Activated CD4-positive, alpha-beta T cell treated with anti-CD3 and anti-CD28 coated beads for 48 hours (primary cell): Measurements from ENCODE around the gene ORC4.
"Not testable (repeated sequence)": the region's sequence is repeated elsewhere in the genome, so short reads cannot be mapped to it uniquely, and the experiment has no call there.

Experiments
- DNase-seq: peaks from one replicate; pipeline ENCODE4 v3.0.0-alpha.2; 2020

Gene ORC4

DNA sequence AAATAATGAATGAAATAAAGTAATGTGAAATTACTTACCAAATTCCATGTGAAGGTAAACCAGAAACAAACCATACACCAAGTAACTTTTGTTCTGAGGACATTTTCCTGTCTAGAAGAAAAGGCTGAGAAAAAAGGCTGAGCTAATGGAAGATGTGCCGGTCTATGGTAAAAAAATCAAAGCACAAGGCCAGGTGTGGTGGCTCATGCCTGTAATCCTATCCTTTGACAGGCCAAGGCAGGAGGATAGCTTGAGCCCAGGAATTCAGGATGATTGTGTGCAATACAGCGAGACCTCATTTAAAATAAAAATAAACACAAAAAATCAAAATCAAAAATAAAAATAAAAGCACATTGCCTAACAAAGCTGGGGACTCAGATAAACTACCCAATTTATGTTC, 6.7 kb downstream of the ORC4 start:
- DNase-seq = no peak

DNA sequence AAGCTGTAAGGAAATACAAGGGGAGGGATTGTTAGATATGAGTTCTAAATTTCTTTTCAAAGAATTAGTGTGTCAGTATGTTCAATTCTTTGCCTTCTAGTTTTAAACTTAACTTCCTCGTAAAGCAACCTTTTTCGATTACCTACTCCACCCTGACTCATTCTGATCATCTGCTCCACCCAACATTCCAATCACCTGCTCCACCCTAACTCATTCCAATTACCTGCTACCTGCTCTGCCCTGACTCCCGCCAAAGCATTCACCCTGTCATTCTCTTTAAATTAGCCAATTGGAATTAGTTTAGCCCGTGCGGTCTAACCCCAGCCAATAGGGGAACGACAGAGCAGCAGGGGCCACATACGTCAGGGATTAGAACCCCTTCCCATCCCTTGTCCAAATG, 12.1 kb downstream of the ORC4 start:
- DNase-seq = not testable (repeated sequence)

DNA sequence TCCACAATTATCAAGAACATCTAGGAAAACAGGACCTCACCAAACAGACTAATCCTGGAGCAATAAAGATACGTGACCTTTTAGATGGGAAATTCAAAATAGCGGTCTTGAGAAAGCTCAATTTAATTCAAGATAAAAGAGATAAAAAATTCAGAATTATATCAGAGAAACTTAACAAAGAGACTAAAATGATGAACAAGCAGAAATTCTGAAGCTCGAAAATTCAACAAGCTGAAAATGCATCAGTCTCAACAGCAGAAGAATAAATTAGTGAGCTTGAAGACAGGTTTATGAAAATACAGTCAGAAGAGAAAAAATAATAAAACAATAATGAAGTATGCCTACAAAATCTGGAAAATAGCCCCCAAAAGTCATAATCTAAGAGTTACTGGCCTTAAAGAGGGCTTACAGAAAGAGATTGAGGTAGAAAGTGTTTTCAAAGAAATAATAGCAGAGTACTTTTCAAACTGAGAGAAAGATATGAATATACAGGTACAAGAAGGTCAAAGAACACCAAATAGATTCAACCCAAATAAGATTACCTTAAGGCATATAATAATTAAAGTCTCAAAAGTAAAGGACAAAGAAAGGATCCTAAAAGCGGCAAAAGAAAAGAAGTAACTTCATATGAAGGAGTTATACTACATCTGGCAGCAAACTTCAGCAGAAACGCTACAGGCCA, 13.2 kb downstream of the ORC4 start:
- no peak for DNase-seq

DNA sequence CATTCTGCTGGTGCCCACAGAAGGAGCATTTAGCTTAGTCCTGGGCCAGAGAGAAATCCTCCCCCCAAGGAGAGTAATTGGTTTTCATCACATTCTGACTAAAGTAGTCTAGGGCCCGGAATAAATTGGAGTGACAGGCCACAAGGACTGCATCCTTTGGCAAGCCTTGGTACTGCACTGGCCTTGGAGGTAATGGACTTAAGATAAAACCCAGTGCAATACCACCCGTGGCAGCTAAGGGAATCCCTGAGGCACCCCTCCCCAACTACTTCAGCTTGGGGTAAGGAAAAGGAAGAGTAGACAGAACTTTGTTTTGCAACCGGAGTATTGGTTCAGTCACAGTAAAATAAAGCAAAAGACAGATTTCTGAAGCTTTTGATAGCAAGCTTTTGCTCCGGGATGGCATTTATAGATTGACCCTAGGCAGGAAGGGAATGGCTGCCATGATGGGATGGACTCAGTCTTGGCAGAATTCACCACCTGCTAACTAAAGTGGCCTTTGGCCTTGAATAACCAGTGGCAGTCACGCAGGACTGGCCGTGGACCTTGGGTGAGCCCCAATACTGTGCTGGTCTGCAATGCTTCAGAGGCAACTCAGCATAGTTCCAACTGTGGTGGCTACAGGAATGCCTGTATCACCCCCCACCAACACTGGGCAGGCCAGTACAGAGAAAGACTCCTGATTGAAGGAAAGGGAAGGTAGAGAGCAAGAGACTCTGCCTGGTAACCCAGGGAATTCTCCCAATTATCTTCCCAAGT, 14.1 kb downstream of the ORC4 start:
- no peak for DNase-seq

DNA sequence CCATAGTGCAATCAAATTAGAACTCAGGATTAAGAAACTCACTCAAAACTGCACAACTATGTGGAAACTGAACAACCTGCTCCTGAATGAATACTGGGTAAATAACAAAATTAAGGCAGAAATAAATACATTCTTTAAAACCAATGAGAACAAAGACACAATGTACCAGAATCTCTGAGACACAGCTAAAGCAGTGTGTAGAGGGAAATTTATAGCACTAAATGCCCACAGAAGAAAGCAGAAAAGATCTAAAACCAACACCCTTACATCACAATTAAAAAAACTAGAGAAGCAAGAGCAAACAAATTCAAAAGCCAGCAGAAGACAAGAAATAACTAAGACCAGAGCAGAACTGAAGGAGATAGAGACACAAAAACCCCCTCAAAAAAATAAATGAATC, 18.1 kb downstream of the ORC4 start:
- not testable (repeated sequence) for DNase-seq

DNA sequence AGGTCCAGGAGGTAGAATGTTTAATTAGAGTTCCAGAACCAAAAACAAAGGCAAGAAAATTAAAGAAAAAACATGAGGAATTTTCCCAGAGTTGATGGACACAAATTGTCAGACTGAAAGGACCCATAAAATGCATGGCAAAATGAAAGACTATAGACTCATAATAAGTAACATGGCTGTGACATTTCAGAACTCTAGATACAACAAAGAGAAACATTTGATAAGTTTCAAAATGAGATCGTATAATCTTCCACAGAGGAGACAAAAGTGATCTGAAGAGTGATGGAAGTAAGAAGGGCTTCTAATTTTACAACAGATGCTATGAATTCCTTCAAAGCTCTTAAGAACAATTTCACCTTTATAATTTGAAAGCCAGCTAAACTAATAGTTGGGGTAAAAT, 20.4 kb downstream of the ORC4 start:
- no peak for DNase-seq

DNA sequence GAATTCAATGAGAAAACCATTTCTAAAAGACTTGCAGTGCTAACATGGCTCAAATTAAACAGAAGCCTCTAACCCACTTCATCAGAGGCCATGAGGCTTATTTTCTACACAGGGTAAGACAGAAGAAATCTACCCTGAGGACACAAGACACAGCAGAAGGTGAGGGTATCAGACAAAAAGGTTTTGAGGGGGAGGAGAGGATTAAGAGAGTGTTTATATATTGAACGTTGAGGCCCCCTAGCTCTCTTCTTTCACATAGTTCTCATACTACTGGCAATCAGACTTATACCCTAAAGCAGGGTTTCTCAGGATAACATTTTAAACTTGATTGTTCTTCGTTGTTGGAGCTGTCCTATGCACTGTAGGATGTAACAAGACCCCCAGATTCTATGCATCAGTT, 21.4 kb downstream of the ORC4 start:
- DNase-seq = no peak

DNA sequence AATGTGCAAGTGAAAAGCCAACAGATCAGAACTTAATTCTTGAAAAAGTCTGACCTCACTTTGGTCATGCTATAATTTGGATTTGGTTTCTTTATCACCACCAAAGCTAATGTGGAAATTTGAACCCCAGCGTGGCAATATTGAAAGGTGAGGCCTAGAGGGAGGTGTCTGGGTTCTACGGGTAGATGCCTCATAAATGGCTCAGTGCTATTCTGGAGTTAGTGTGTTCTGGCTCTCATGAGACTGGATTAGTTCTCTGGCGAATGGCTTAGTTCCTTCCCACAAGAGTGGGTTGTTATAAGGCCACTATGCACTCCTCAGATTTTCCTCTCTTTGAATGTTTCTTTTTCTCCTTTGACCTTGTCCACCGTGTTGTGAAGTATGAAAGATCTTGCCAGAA, 22.3 kb downstream of the ORC4 start:
- no peak for DNase-seq

DNA sequence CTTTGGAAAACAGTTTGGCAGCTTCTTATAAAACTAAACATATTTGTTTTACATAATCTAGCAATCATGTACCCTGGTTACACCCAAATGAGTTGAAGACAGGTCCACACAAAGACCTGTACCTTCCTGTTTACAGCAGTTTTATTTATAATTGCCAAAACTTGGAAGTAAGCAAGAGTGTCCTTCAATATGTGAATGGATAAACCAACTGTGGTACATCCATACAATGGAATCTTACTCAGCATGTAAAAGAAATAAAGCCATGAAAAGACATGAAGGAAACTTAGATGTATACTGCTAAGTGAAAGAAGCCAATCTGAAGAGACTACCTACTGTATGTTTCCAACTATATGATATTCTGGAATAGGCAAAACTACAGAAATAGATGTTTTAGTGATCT, 23.7 kb downstream of the ORC4 start:
- DNase-seq = no peak

DNA sequence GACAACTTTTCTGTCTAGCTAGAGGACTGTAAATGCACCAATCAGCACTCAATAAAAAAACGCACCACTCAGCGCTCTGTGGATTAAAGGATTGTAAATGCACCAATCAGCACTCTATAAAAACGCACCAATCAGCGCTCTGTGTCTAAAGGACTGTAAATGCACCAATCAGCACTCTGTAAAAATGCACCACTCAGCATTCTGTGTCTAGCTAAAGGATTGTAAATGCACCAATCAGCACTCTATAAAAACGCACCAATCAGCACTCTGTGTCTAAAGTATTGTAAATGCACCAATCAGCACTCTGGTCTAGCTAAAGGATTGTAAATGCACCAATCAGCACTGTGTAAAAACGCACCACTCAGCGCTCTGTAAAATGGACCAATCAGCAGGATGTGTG, 25.6 kb downstream of the ORC4 start:
- DNase-seq = not testable (repeated sequence)

DNA sequence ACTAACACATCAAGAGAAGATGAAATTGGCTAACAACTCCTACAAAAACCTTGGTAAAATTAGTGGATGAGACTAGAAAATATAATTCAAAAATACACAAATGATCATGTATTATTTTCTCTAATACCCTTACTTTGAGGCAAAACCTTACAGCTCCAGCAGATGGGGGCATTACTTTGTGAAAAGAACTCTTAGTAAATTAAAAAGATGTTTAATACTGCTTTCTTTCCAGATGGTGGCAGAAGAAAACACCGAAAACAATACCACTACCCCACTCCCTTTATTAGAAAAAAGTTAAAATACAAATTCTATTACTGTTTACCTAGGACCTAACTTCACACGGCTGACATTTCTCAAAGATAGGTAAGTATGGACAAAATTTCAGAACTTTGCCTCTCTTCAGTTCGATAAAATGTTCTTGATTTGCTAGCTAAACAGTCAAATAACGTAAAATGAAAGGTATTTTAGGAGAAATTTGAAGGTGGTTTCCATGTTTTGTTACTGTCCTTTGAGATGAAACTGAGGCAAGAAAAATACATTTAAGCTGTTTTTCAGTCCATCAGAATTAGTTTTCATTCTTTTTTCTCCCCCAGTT, 30.6 kb downstream of the ORC4 start:
- DNase-seq = no peak

DNA sequence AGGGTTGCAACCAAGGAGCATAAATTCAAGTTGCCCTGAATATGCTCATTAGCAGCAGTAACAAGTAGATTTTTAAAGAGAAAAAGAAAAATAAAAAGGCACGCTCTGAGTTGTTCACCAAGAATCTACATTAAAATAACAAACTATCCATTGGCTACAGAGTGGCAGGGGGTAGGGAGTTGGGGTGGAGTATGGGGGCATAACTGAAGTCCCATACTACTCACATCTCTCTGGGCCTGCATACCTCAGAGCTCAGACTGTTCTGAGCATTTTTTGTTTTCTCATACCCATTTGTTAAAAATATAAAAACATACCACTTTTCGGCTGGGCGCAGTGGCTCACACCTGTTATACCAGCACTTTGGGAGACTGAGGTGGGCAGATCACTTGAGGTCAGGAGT, 31.4 kb downstream of the ORC4 start:
- DNase-seq = no peak

DNA sequence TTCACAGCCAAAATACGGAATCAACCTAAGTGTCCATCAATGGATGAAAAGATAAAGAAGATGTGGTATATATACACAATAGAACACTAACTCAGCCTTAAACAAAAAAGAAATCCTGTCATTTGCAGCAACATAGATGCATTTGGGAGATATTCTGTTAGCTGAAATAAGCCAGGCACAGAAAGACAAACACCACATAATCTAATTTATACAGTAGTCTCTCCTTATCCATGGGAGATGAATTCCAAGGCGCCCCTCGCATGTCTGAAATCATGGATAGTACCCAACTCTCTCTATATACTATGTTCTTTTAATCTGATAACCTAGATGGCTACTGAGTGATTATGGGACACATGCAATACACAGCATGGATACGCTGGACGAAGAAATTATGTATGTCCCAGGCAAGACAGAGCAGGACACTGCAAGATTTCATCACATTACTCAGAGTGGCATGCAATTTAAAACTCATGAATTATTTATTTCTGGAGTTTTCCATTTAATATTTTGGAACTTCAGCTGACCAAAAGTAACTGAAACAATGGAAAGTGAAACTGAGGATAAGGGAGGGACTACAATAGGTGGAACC, 39.5 kb downstream of the ORC4 start:
- no peak for DNase-seq

DNA sequence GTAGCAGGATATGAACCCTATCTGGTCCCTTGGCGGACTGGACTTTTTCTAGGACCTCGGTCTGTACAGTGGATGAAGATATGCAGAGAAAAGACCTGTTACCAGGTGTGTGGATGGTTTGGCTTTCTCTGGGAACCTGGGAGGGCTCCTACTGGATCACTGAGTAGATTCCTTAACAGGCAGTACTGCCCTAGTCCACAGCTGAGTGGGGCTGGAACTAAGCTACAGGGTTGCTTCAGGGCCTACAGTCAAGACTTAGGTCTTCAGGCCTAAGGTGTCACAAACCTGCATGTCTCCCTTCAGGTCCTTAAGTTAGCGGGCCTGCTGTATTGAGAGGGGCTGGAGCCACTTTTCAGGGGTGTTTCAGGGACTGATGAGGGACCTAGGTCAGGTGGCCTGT, 42.9 kb downstream of the ORC4 start:
- DNase-seq = no peak

DNA sequence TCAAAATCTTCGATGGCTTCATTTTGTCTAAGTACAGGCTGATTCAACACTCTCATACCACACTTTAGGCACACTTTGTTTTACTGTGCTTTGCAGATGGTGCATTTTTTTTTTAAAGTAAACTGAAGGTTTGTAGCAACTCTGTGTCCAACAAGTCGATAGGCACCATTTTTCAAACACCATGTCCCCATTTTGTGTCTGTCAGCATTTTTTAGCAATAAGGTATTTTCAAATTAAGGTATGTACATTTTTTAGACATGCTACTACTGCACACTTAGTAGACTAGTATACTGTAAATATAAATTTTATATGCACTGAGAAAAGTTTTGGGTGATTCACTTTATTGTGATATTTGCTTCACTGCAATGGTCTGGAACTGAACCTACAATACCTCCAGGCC, 44.4 kb downstream of the ORC4 start:
- DNase-seq = no peak

DNA sequence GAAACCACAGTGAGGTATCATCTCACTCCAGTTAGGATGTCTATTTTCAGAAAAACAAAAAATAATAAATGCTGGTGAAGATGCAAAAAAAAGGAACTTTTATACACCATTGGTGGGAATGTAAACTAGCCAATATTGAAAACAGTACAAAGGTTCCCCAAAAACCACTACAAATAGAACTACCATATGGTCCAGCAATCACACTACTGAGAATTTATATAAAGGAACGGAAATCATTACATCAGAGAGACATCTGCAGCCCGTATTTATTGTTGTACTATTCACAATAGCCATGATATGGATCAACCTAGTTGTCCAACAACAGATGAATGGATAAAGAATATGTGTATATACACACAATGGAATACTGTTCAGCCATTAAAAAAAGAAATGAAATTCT, 52.0 kb downstream of the ORC4 start:
- DNase-seq = no peak

DNA sequence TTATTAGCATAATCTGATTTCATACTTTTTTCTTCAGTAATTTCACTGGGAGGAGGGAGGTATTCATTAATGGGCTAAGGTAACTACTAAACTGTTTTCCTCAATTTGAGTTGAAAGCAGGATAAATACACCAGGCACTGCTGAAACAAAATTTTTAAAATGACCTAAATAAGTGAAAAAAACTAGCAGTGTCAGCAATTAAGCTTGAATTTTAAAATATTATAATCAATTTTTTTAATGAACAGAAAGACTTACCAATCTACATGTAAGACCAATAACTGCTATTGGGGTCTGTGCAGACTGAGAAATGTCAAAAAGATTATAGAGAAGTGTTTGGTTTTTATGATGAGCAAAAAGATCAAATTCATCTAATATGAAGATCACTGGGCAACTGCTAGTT, 68.4 kb downstream of the ORC4 start:
- DNase-seq = no peak

DNA sequence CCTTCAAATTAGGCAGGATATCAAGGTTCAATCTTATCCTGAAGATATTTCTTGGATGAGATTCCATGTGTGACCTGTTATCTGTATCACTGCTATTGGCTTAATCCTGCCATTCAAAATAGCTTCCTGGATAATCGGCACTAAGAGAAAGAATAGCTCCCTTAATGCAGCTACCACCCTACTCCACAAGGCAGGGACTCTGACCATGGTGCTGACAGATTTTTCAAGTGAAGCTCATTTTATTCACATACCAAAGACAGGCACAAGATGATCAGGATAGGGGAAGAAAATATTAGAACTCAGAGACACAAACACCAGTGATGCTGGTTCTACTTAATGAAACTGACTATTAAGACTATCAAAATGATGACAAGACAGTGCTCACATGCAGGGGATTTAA, 74.9 kb downstream of the ORC4 start:
- no peak for DNase-seq

DNA sequence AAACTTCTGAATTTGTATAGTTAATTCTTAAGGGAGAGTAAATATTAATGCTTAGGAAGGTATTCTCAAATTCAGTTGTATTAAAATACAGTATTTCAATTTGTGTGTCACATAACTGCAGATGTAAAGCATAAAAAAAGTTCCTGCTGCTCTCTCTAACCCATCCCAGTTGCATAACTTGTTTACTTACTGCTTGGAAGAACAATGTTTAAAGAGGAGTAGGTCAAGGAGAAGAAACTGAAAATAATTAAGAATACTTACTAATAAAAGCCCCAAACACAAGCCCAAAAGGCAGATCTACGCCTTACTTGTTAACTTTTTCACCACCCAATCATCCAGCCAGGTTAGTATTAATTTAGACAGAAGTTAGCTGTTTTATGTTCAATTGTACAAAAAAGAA, 81.2 kb downstream of the ORC4 start:
- DNase-seq = no peak

DNA sequence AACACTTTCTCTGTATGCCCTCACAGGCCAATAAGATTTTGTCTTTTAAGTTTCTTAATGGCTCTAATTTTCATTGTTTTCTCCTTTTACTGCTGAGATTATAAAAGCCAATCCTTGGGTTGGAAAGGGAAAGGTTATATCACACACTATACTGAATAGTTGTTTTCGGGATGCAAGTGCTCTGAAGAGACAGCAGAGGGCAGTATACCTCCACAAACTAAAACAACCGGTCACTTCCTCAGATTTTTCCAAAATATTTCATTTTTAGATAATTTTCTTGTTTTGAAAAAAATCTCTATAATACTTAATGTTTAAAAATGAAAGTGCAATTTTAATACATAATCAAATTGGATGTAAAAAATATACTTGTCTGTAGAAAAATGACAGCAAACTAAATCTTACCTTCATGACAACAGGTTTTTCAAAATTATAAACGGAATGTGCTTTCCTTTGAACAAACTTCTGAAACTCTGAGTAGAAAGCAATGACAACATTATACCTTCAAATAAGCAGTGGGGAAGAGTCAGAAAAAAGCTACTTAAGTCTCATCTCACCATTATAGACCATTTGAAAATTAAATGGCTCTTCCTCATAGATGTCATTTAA, 82.7 kb downstream of the ORC4 start:
- no peak for DNase-seq

DNA sequence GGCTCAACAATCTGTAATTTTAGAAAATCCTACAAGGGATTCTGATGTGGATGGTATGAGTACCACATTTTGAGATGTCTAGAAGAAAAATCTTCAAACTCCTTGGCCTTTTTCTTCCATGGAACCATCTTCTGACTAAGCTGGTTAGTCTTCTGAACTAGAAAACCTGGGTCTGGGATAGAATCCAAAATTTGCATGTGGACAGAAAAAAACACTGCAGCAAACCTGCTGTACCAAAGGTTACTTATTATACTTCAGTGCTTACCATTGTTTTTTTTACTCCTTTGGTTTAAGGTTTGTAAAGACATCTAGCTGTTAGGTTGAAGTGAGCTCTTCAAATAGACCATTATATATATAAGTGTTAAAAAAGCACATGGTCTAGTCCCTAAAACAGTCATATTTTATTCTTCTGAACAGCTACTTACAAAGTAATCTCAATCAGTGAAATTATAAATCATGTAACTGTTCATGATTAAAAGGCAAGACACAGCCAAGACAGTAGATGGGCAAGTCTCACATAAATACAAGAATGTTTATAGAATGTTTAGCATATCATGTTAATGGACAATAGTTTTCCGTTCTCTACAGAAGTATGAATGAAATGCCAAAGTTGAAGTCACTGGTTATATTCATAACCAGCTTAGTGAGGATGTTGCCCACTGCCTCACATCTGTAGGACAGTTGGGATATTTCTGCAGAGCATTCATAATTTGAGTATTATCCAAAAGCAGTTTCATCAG, 85.5 kb downstream of the ORC4 start:
- DNase-seq = no peak

DNA sequence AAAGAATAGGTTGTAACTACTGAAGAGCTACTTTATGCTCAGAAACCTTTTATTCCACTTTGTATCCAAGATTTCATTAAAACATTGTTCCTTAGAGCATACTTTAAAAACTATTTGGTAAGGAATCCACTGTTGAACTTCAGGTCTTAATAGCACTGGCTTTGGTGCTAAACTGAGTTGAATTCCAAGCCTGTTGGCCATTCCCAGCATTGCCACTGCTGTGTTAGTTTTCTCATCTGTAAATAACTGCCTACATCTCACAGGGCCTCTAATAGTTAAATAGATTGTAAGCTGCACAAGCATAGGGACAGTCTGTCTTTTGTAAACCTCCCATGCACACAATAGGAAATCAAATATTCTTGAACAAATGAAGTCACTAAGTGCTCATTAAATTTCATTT, 86.6 kb downstream of the ORC4 start:
- no peak for DNase-seq

DNA sequence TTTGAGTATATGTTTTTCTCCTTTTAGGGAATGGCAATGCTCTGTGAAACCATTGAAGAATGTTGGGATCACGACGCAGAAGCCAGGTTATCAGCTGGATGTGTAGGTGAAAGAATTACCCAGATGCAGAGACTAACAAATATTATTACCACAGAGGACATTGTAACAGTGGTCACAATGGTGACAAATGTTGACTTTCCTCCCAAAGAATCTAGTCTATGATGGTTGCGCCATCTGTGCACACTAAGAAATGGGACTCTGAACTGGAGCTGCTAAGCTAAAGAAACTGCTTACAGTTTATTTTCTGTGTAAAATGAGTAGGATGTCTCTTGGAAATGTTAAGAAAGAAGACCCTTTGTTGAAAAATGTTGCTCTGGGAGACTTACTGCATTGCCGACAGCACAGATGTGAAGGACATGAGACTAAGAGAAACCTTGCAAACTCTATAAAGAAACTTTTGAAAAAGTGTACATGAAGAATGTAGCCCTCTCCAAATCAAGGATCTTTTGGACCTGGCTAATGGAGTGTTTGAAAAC, 93.4 kb downstream of the ORC4 start:
- DNase-seq = no peak
